Sigmoid colon (tissue), 7 donors: ENCODE data around the gene CAMTA1. TPM values are rescaled to one million over a fixed set of nuclear protein-coding genes. Genes with fewer than 3 reads are reported as not detected.

Experiments
- DNase-seq: peaks from one replicate; pipeline ENCODE4 v3.0.0-alpha.2; 2019
- H3K27ac ChIP-seq, 4 donors: fragments of 200-600 bp; sonication (generic); one replicate each; pipeline ENCODE4 v1.5.1; 2016 to 2019; ENCODE audit warnings: mild to moderate bottlenecking in 1 of 4
- H3K27me3 ChIP-seq, 3 donors: fragments of 200-600 bp; sonication (generic); one replicate each; pipeline ENCODE4 v1.5.1; 2019; ENCODE audit warnings: mild to moderate bottlenecking in 1 of 3
- H3K36me3 ChIP-seq, 4 donors: fragments of 200-600 bp; sonication (generic); one replicate each; pipeline ENCODE4 v1.5.1; 2016 to 2019
- H3K4me1 ChIP-seq, 4 donors: fragments of 200-600 bp; sonication (generic); one replicate each; pipeline ENCODE4 v1.5.1; 2017 to 2019
- H3K4me3 ChIP-seq, 4 donors: fragments of 200-600 bp; sonication (generic); one replicate each; pipeline ENCODE4 v1.5.1; 2017 to 2019; ENCODE audit warnings: mild to moderate bottlenecking in 2 of 4, moderate library complexity in 1 of 4
- H3K9me3 ChIP-seq, 4 donors: fragments of 200-600 bp in 3 of 4; sonication (generic) in 3 of 4; one replicate each; pipeline versions ENCODE4 v1.5.1 to v1.6.1; 2013 to 2019
- EP300 ChIP-seq, 4 donors: sonication (generic); formaldehyde crosslinking; IDR thresholded peaks; one replicate each; pipeline ENCODE4 v1.6.1; 2017; ENCODE audit warnings: antibody characterized with exemption in 4 of 4
- POLR2A ChIP-seq, 2 donors: fragments of 450-650 bp; IDR thresholded peaks; one replicate each; pipeline ENCODE4 v1.6.1; 2016; ENCODE audit warnings: antibody characterized with exemption in 2 of 2, mild to moderate bottlenecking in 2 of 2, moderate library complexity in 2 of 2
- POLR2AphosphoS5 ChIP-seq, 4 donors: sonication (generic); formaldehyde crosslinking; IDR thresholded peaks; one replicate each; pipeline ENCODE4 v1.6.1; 2017; ENCODE audit warnings: antibody characterized with exemption in 4 of 4
- WGBS, 2 donors: extraction: QIAGEN DNeasy Blood & Tissue Kit; methylation state at CpG; one replicate each; pipeline ENCODE4 v1.1.7; 2013; 5-methylcytosine and 5-hydroxymethylcytosine counted together
- intact Hi-C: fragments of 100-400 bp; cut with DNase I; formaldehyde crosslinking; loops from one replicate; pipeline ENCODE4 v1.15.1; 2023
- polyA plus RNA-seq, 3 donors: library from polyadenylated mRNA; stranded (reverse); fragments of 200-250 nt; gene quantifications; one replicate each; pipeline ENCODE4 v1.2.3, GENCODE V29; 2013
- total RNA-seq, 4 donors: library from RNA; depleted of rRNA; stranded (reverse); fragments of >200 nt; gene quantifications; one replicate each; pipeline ENCODE4 v1.1.0, GENCODE V29; 2016
- TF ChIP-seq, protein P1 (sequence below), 4 experiments: fragments of 450-650 bp in 3 of 4; fragments of 200-600 bp in 1 of 4; IDR thresholded peaks; one replicate each; pipeline ENCODE4 v1.5.1; 2016 to 2019; ENCODE audit warnings: antibody characterized with exemption in 4 of 4, mild to moderate bottlenecking in 3 of 4, moderate library complexity in 2 of 4
- donor health status: healthy with polysubstance abuse.
- donor health status: Bipolar disorder and iron deficiency.
- donor health status: healthy.

Gene CAMTA1
- total and polyA plus RNA-seq, 7 donors: 97.9 to 196 (median 177) TPM

DNA sequence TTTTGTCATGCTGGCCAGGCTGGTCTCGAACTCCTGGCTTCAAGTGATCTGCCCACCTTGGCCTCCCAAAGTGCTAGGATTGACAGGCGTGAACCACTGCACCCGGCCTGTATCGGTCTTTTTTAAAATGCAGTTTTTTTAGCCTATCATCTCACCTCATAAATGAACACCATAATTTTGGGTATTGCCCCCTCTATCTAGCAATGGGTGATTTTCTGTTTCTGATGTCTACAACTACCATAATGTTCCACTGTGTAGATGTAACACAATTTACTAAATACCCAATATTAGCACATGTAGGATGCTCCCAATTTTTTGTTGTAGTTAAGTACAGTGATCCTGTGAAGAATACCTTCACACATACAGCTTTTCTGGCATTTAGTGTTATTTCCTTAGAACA is 2.0 kb upstream of the CAMTA1 start:
- H3K4me3 ChIP-seq: peak overlapping the region in 1 of 4 donors; percentile 82
- no peak for DNase-seq
- no peak for TF ChIP-seq POLR2AphosphoS5 (IDR thresholded peaks at IDR 0.05)
- TF ChIP-seq EP300 (IDR thresholded peaks at IDR 0.05): no peak
- TF ChIP-seq POLR2A (IDR thresholded peaks at IDR 0.05): no peak
- TF ChIP-seq, protein P1, sequence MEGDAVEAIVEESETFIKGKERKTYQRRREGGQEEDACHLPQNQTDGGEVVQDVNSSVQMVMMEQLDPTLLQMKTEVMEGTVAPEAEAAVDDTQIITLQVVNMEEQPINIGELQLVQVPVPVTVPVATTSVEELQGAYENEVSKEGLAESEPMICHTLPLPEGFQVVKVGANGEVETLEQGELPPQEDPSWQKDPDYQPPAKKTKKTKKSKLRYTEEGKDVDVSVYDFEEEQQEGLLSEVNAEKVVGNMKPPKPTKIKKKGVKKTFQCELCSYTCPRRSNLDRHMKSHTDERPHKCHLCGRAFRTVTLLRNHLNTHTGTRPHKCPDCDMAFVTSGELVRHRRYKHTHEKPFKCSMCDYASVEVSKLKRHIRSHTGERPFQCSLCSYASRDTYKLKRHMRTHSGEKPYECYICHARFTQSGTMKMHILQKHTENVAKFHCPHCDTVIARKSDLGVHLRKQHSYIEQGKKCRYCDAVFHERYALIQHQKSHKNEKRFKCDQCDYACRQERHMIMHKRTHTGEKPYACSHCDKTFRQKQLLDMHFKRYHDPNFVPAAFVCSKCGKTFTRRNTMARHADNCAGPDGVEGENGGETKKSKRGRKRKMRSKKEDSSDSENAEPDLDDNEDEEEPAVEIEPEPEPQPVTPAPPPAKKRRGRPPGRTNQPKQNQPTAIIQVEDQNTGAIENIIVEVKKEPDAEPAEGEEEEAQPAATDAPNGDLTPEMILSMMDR (IDR thresholded peaks at IDR 0.05): no peak
- H3K27me3 ChIP-seq: no peaks in the 10 kb centered on the region
- H3K27ac ChIP-seq: peak overlapping the region; percentile 97 to 100 (median 98)
- no peaks in the 10 kb centered on the region for H3K9me3 ChIP-seq
- WGBS, 2 donors: 94 to 96% methylated on average over 4 of the region's 4 CpGs
- intact Hi-C loops: loop anchor here (10.0 kb wide), 1 partner anchor 168 kb away; the partner anchor contains the start of gene PHF13
- peaks cover 0 to 31% (median 28%) of the 10 kb centered on the region in 4 donors for H3K4me1 ChIP-seq
- no peaks in the 10 kb centered on the region for H3K36me3 ChIP-seq

DNA sequence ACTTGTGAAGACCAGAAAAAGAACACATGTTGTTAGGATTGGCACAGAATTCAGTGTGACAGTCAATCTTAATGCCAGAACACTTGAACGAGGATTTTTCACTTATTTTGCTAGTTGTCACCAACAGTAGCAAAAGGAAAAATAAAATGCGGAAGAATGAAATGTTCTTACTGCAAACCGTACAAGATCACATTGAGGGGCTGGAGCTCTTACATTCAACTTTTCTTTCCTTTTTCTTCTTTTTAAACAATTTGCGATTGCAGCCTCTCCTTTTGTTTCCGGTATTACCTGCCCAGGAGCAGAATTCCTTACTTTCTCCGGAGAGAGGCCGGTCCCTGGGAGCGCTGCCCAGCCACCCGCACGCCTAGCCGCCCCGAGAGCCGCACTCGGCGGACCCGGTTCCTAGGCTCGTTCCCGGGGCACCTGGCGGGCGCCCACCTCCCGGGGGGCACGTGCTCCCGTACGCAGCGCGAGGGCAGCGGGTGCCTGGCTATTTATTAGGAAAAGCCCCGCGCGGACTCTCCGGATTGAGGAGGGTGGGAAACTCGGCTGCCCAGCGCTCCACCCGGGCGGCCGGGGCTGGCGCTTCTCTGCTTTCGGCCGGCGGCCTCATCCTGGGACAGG is 1.2 kb upstream of the CAMTA1 start:
- Histone ChIP-seq H3K9me3 (no peaks in the 10 kb centered on the region), H3K36me3 (no peaks in the 10 kb centered on the region), H3K27ac (peak overlapping the region; percentile 97 to 100 (median 98)), H3K4me1 (peaks cover 0 to 37% (median 33%) of the 10 kb centered on the region in 4 donors), H3K27me3 (no peaks in the 10 kb centered on the region), H3K4me3 (peak overlapping the region; percentile 63 to 83 (median 78))
- 1% methylated on average over 40 of the region's 40 CpGs for WGBS, 2 donors
- intact Hi-C loops: loop anchor here (2.0 to 10.0 kb wide), 3 partner anchors 41 to 169 kb away; partner anchors contain the start of gene PHF13
- TF ChIP-seq, protein P1 (IDR thresholded peaks at IDR 0.05): no peak
- TF ChIP-seq EP300 (IDR thresholded peaks at IDR 0.05): no peak
- peak; percentile 22 to 24 for TF ChIP-seq POLR2A (IDR thresholded peaks at IDR 0.05)
- TF ChIP-seq POLR2AphosphoS5 (IDR thresholded peaks at IDR 0.05): peak in 3 of 4 donors; percentile 3 to 85 (median 49)
- DNase-seq: no peak

DNA sequence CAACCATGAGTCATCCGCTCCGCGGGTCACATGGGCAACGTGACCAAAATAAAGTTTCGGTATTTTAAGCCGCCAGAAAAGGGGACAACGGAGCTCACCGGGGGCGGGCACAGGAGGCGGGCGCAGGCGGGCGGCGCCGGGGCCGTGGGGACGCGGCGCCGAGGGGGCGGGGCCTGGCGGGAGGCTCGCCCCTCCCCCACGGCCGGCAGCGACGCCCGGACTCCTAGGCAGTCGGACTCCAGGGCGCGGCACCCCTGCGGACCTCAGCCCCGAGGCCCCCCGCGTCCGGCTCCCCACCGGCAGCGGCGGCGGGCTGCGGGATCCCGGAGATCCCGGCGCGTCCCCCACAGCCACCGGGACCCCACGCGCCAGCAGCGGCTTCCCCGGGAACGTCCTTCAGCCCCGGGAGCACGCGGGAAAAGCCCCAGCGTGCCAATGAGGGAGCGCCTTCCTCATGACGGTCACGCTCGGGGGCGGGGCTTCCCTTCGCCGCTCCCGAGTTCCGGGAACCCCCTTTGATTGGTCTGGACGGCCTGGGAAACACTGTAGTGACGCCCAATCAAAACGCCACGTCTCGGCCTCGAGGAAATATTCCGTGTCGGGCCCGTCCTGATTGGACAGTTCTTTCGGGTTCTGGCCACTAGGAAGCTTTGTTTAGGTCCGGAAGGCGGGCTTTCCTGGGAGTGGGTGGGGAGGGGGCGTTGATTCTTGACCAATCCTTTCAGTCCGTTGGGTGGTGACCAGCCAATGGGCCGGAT is 515 bp upstream of the CAMTA1 start:
- TF ChIP-seq POLR2A (IDR thresholded peaks at IDR 0.05) (peak; percentile 62 to 81), EP300 (IDR thresholded peaks at IDR 0.05) (peak in 1 of 4 donors; percentile 64), POLR2AphosphoS5 (IDR thresholded peaks at IDR 0.05) (peak; percentile 84 to 96 (median 93))
- TF ChIP-seq, protein P1 (IDR thresholded peaks at IDR 0.05): no peak
- intact Hi-C loops: loop anchor here (2.0 to 10.0 kb wide), 3 partner anchors 42 to 170 kb away; partner anchors contain the start of gene PHF13
- peaks cover 0 to 40% (median 36%) of the 10 kb centered on the region in 4 donors for H3K4me1 ChIP-seq
- DNase-seq: peak; percentile 100
- H3K36me3 ChIP-seq: no peaks in the 10 kb centered on the region
- 1% methylated on average over 79 of the region's 79 CpGs for WGBS, 2 donors
- peak overlapping the region; percentile 63 to 83 (median 78) for H3K4me3 ChIP-seq
- peak overlapping the region; percentile 97 to 100 (median 98) for H3K27ac ChIP-seq
- no peaks in the 10 kb centered on the region for H3K27me3 ChIP-seq
- H3K9me3 ChIP-seq: no peaks in the 10 kb centered on the region

DNA sequence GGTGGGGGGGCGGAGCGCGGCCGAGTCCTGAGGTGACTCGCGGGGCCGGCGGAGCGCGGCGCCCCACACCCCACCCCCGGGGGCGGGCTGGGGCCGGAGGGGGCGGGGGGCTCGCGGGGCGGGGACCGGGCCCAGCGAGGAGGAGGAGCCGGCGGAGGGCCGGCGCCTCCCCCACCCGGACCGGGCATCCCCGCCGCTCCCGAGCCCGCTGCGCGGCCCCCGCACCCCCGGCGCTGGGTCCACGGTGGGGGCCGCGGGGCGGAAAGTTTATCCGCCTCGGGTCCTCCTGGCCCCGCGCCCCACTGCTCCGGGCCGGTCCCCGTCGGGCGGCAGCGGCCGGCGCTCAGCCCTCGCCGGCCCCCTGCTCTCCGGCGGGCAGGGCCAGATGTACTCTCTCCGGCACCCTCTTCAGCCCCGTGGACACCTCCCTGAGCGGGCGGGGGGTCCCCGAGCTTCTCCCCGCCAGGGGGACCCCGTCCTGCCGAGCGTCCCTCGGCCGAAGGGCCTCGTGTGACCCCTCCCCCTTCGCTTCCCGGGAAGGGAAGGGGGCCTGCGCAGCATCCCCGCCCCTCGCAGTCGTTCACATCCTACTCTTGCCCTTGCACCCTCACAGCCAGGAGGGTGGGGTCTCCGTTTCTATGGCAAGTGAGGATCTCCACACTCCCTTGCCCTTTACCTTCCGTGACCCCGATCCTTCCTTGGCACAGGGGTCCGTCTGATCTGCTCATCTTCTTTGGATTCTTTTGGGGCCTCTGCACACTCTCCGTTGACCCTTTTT is 663 bp downstream of the CAMTA1 start:
- Histone ChIP-seq H3K4me1 (peaks cover 0 to 40% (median 37%) of the 10 kb centered on the region in 4 donors), H3K36me3 (no peaks in the 10 kb centered on the region), H3K27me3 (no peaks in the 10 kb centered on the region), H3K9me3 (no peaks in the 10 kb centered on the region), H3K27ac (peak overlapping the region; percentile 80 to 90 (median 87)), H3K4me3 (peak overlapping the region; percentile 79 to 97 (median 90))
- intact Hi-C loops: loop anchor here (2.0 to 10.0 kb wide), 3 partner anchors 43 to 171 kb away; partner anchors contain the start of gene PHF13
- WGBS, 2 donors: 1 to 2% methylated on average over 77 to 78 of the region's 78 CpGs
- peak; percentile 69 for DNase-seq
- TF ChIP-seq POLR2A (IDR thresholded peaks at IDR 0.05) (no peak), POLR2AphosphoS5 (IDR thresholded peaks at IDR 0.05) (no peak), EP300 (IDR thresholded peaks at IDR 0.05) (no peak)
- TF ChIP-seq, protein P1 (IDR thresholded peaks at IDR 0.05): no peak
